ENCODE data around the gene CUEDC1. TPM values are rescaled to one million over a fixed set of nuclear protein-coding genes. Genes with fewer than 3 reads are reported as not detected.
A peak's percentile ranks its signal among the peaks of the same experiment; 100 is the strongest.

Gene CUEDC1
- total and polyA plus RNA-seq, 9 of the 15 experiments (the other 6 are each of a cell fraction or from before 2014, with no cell fraction given) = 0.20 to 4.1 (median 1.6) TPM; not detected in 1

- DNase-seq (ENCODE audit: extremely low read depth in 1 of 4, low spot score in 3 of 4) = no peak
- Histone ChIP-seq H2AFZ (ENCODE audit: low read depth, low read length) (no peak overlapping the region), H3K9ac (ENCODE audit: insufficient read depth in 1 of 2, low read depth in 2 of 2, low read length in 2 of 2) (no peak overlapping the region), H3K4me3 (no peak overlapping the region), H3K4me1 (replicated peaks in 1 of 2; ENCODE audit: control insufficient read depth in 2 of 2, insufficient read depth in 2 of 2, low read length in 2 of 2) (peaks cover 0 to 13% of the 10 kb centered on the region in 2 experiments; a peak in 4 of 5 replicates), H3K27me3 (ENCODE audit: control insufficient read depth in 2 of 2, insufficient read depth in 2 of 2, low read length in 2 of 2) (no peaks in the 10 kb centered on the region), H3K79me2 (ENCODE audit: control insufficient read depth, insufficient read depth, low read length) (peaks cover 28% of the 10 kb centered on the region), H4K20me1 (replicated peaks; ENCODE audit: control insufficient read depth, insufficient read depth, low read length) (peaks cover 18% of the 10 kb centered on the region), H3K36me3 (ENCODE audit: control insufficient read depth, insufficient read depth, low read length) (peaks cover 66% of the 10 kb centered on the region), H3K4me2 (ENCODE audit: insufficient read depth, low read length) (no peak overlapping the region), H3K27ac (ENCODE audit: extremely low read depth, low read depth, low read length) (no peak overlapping the region), H3K9me1 (ENCODE audit: control insufficient read depth, insufficient read depth, low read length) (peaks cover 3% of the 10 kb centered on the region), H3K9me3 (replicated peaks; ENCODE audit: control insufficient read depth, insufficient read depth, low read depth, low read length) (no peaks in the 10 kb centered on the region)
- no peak for FAIRE-seq
- CTCF ChIA-PET (ENCODE audit: low intra/inter-chr PET ratio) = interaction anchor here (0.6 to 2.0 kb wide), 4 partner anchors 106 to 1006 kb away, joined by 3 to 17 read pairs (median 4); no protein-coding TSS in a partner anchor
- BruUV-seq (replicated peaks) = no TSS peak
- ATAC-seq = no peak
- intact Hi-C loops (cut with micrococcal nuclease) (loop anchor here (5.0 kb wide), 2 partner anchors 92 to 113 kb away; no protein-coding TSS in a partner anchor), in situ Hi-C loops (cut with MboI) (loop anchor here (5.0 kb wide), 1 partner anchor 147 kb away; the partner anchor contains the start of gene MRPS23)
- POLR2A ChIA-PET = interaction anchor here (0.6 to 7.6 kb wide), 19 partner anchors 7 to 149 kb away, joined by 3 to 82 read pairs (median 4); partner anchors contain the start of genes MRPS23, SRSF1 and VEZF1
- TF ChIP-seq CBFA2T3 (IDR thresholded peaks at IDR 0.05) = no peak
- peak; percentile 20 for TF ChIP-seq E2F8 (IDR thresholded peaks at IDR 0.05; ENCODE audit: low read depth, partially characterized antibody)
- TF ChIP-seq PATZ1 (CRISPR knock-in tag; IDR thresholded peaks at IDR 0.05; ENCODE audit: borderline replicate concordance) = 0 out of 2 replicates have a peak, but pooled peaks have one; percentile 45
- no peak for TF ChIP-seq KDM4B (IDR thresholded peaks at IDR 0.05; ENCODE audit: borderline replicate concordance in 2 of 2, low read depth in 1 of 2)
- no peak for TF ChIP-seq GTF3C2 (IDR thresholded peaks at IDR 0.05; ENCODE audit: borderline replicate concordance, extremely low read depth, insufficient read length)
- no peak for TF ChIP-seq L3MBTL2 (IDR thresholded peaks at IDR 0.05)
- TF ChIP-seq SETDB1 (IDR thresholded peaks at IDR 0.05; ENCODE audit: low read length) = no peak
- TF ChIP-seq RFX5 (IDR thresholded peaks at IDR 0.05; ENCODE audit: low read depth, low read length) = no peak
- TF ChIP-seq HDAC6 (IDR thresholded peaks at IDR 0.05; ENCODE audit: low read depth, low read length) = no peak
- no peak for TF ChIP-seq ZNF143 (CRISPR knock-in tag; IDR thresholded peaks at IDR 0.05)
- peak; percentile 38 for TF ChIP-seq EWSR1 (IDR thresholded peaks at IDR 0.05; ENCODE audit: borderline replicate concordance, low read depth, partially characterized antibody)
- no peak for TF ChIP-seq FIP1L1 (IDR thresholded peaks at IDR 0.05; ENCODE audit: low read depth, low read length, poor library complexity, severe bottlenecking)
- TF ChIP-seq BRF1 (IDR thresholded peaks at IDR 0.05; ENCODE audit: borderline replicate concordance, extremely low read depth, insufficient read length) = no peak
- TF ChIP-seq ZNF232 (CRISPR knock-in tag; IDR thresholded peaks at IDR 0.05) = no peak
Measured at GRCh38 chr17:57999010-57999495, 43.8 kb upstream of the CUEDC1 start.
